Measurements from ENCODE around the gene SPDYE4. TPM values are rescaled to one million over a fixed set of nuclear protein-coding genes. Genes with fewer than 3 reads are reported as not detected.

Gene SPDYE4
- polyA plus RNA-seq, 1 experiment, result not detected

GRCh38 chr17:8705427-8705826 lies 52.9 kb downstream of the SPDYE4 start:
- CTCF ChIA-PET, result no interaction called here
- TF ChIP-seq CTCF (IDR thresholded peaks at IDR 0.05; ENCODE audit: low read depth, low read length), result no peak
- POLR2A ChIA-PET, result no interaction called here

GRCh38 chr17:8703001-8703400 lies 55.3 kb downstream of the SPDYE4 start:
- Histone ChIP-seq H3K27ac (ENCODE audit: low read depth, low read length) (no peak overlapping the region), H3K4me3 (ENCODE audit: low read depth, low read length) (no peak overlapping the region), H3K9me3 (ENCODE audit: control insufficient read depth, insufficient read depth, low read length) (no peaks in the 10 kb centered on the region), H3K27me3 (ENCODE audit: control insufficient read depth, insufficient read depth, low read length) (peaks cover 6% of the 10 kb centered on the region)
- ChIA-PET POLR2A (no interaction called here), CTCF (no interaction called here)
- DNase-seq (ENCODE audit: low read depth, low spot score), result no peak
- no peak for TF ChIP-seq CTCF (IDR thresholded peaks at IDR 0.05; ENCODE audit: low read depth, low read length)

More at GRCh38 chr17:8705427-8705826, 52.9 kb downstream of the SPDYE4 start:
- Histone ChIP-seq H3K27ac (ENCODE audit: low read depth, low read length) (no peak overlapping the region), H3K9me3 (ENCODE audit: control insufficient read depth, insufficient read depth, low read length) (no peaks in the 10 kb centered on the region), H3K27me3 (ENCODE audit: control insufficient read depth, insufficient read depth, low read length) (peaks cover 6% of the 10 kb centered on the region), H3K4me3 (ENCODE audit: low read depth, low read length) (no peak overlapping the region)
- no peak for DNase-seq (ENCODE audit: low read depth, low spot score)

GRCh38 chr17:8701754-8702153 lies 56.6 kb downstream of the SPDYE4 start:
- H3K27ac ChIP-seq (ENCODE audit: low read depth, low read length), result no peak overlapping the region
- ChIA-PET CTCF (no interaction called here), POLR2A (no interaction called here)
- peaks cover 6% of the 10 kb centered on the region for H3K27me3 ChIP-seq (ENCODE audit: control insufficient read depth, insufficient read depth, low read length)
- no peaks in the 10 kb centered on the region for H3K9me3 ChIP-seq (ENCODE audit: control insufficient read depth, insufficient read depth, low read length)
- no peak overlapping the region for H3K4me3 ChIP-seq (ENCODE audit: low read depth, low read length)
- no peak for DNase-seq (ENCODE audit: low read depth, low spot score)
- TF ChIP-seq CTCF (IDR thresholded peaks at IDR 0.05; ENCODE audit: low read depth, low read length), result no peak

GRCh38 chr17:8701221-8701620 lies 57.1 kb downstream of the SPDYE4 start:
- DNase-seq (ENCODE audit: low read depth, low spot score), result no peak
- POLR2A ChIA-PET, result no interaction called here

More at GRCh38 chr17:8701221-8701620, 57.1 kb downstream of the SPDYE4 start:
- Histone ChIP-seq H3K27me3 (ENCODE audit: control insufficient read depth, insufficient read depth, low read length) (peaks cover 6% of the 10 kb centered on the region), H3K4me3 (ENCODE audit: low read depth, low read length) (no peak overlapping the region), H3K27ac (ENCODE audit: low read depth, low read length) (no peak overlapping the region), H3K9me3 (ENCODE audit: control insufficient read depth, insufficient read depth, low read length) (no peaks in the 10 kb centered on the region)
- CTCF ChIA-PET, result no interaction called here
- no peak for TF ChIP-seq CTCF (IDR thresholded peaks at IDR 0.05; ENCODE audit: low read depth, low read length)

Other genes starting within 250 kb of the SPDYE4 start
- gene MYH10, start 127.8 kb downstream of the SPDYE4 start, polyA plus RNA-seq (2011; rRNA removed), result 98.4 and 103 TPM in 2 replicates
- gene CCDC42, start 13.7 kb downstream of the SPDYE4 start, polyA plus RNA-seq (2011; rRNA removed), result not detected in 2 replicates
- gene MFSD6L, start 40.8 kb upstream of the SPDYE4 start, polyA plus RNA-seq (2011; rRNA removed), result not detected in 2 replicates
- not detected in 2 replicates for gene PIK3R6, start 109.1 kb upstream of the SPDYE4 start, polyA plus RNA-seq (2011; rRNA removed)
- not detected in 2 replicates for gene PIK3R5, start 207.2 kb upstream of the SPDYE4 start, polyA plus RNA-seq (2011; rRNA removed)

All from AG04450 (cell line).